ENCODE measurements around the gene RPL37A.

DNA sequence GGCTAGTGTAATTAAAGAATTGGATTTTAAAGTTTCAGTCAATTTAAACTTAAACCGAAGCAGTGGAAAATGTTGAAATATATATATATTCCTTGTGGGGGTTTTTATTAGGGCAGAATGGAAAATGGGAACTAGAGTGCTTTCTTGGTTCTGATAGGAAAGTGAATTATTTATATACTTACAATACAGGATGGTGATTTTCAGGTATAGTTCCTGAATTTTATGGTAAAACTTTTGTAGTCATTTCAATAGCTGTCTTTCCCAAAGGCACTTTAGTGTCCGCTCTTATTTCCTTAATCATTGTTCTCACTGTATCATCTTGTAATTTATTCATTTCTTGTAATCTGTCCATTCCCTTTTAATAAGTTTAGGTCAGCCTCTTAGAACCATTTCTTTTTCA, 1.9 kb downstream of the RPL37A start:
- TF ChIP-seq, protein P1, sequence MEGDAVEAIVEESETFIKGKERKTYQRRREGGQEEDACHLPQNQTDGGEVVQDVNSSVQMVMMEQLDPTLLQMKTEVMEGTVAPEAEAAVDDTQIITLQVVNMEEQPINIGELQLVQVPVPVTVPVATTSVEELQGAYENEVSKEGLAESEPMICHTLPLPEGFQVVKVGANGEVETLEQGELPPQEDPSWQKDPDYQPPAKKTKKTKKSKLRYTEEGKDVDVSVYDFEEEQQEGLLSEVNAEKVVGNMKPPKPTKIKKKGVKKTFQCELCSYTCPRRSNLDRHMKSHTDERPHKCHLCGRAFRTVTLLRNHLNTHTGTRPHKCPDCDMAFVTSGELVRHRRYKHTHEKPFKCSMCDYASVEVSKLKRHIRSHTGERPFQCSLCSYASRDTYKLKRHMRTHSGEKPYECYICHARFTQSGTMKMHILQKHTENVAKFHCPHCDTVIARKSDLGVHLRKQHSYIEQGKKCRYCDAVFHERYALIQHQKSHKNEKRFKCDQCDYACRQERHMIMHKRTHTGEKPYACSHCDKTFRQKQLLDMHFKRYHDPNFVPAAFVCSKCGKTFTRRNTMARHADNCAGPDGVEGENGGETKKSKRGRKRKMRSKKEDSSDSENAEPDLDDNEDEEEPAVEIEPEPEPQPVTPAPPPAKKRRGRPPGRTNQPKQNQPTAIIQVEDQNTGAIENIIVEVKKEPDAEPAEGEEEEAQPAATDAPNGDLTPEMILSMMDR (IDR thresholded peaks at IDR 0.05) = no peak
- no peak for TF ChIP-seq POLR2A (IDR thresholded peaks at IDR 0.05)
- no peak for TF ChIP-seq POLR2AphosphoS5 (IDR thresholded peaks at IDR 0.05)
